ENCODE results near the gene RCC1. TPM values are rescaled to one million over a fixed set of nuclear protein-coding genes. Genes with fewer than 3 reads are reported as not detected.
A peak's percentile ranks its signal among the peaks of the same experiment; 100 is the strongest.
"Not testable (repeated sequence)": the region's sequence is repeated elsewhere in the genome, so short reads cannot be mapped to it uniquely, and the experiment has no call there.

The RCC1 gene
- total RNA-seq, 1 experiment from 2014 or later: 87.3 TPM

GRCh38 chr1:28535180-28535579 is 29.3 kb downstream of the RCC1 start:
- DNase-seq (ENCODE audit: low read depth): no peak
- in situ Hi-C loops (cut with HindIII; ENCODE audit: low pct_unique_long_range_greater_than_20kb, low sequenced_read_pairs): no loop called here

DNA sequence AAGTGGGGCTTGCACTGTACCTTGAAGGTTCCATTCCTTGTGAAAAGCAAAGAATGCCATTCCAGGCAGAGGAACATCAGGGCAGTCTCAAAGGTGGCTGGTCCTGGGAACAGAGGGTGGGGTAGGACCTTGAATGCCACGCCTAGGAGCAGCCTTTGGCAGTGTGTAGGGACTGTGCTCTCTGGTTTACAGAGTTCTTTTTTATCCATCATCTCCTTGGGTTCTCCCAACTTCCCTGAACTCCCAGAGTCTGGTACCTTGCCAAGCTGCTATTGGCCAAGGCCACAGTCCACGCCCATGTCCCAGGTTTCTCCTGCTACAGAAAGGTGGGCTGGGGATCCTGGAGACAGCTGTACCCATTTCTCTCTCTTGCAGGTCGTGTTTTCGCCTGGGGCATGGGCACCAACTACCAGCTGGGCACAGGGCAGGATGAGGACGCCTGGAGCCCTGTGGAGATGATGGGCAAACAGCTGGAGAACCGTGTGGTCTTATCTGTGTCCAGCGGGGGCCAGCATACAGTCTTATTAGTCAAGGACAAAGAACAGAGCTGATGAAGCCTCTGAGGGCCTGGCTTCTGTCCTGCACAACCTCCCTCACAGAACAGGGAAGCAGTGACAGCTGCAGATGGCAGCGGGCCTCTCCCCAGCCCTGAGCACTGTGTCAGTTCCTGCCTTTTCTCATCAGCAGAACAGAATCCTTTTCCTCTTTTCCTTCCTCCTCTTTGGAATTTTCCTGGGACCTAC is 31.8 kb downstream of the RCC1 start:
- in situ Hi-C loops (cut with HindIII; ENCODE audit: low pct_unique_long_range_greater_than_20kb, low sequenced_read_pairs): no loop called here
- DNase-seq (ENCODE audit: low read depth): no peak

DNA sequence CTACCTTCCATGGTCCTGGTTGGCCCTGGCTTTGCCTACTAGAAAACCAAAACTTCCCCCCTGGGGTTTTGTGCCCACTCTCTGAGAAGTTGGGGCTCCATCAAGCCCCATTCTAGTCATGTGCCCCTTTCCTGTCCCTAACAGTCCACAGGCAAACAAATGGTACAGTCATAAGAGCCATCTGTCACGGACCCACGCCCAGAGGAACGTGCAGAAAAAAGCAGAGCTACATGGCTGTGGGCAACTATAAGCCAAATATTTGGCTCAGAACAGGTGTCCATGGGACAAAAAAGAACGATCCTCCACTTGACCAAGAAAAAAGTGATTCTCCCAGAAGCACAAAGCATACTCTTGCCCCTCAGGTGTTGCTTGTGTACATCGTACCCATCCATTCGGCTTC is 32.4 kb downstream of the RCC1 start:
- in situ Hi-C loops (cut with HindIII; ENCODE audit: low pct_unique_long_range_greater_than_20kb, low sequenced_read_pairs): no loop called here
- no peak for DNase-seq (ENCODE audit: low read depth)

DNA sequence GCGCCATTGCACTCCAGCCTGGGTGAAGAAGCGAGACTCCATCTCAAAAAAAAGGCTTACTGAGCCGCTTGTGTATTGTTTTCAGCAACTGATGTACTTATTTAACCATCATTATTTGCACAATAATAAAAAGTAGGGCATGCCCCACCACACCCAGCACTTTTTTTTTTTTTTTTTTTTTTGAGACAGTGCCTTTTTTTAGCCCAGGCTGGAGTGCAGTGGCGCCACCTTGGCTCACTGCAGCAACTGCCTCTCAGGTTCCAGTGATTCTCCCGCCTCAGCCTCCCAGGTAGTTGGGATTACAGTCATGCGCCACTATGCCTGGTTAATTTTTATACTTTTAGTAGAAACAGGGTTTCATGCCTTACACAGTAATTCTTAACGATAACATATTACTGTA is 34.8 kb downstream of the RCC1 start:
- in situ Hi-C loops (cut with HindIII; ENCODE audit: low pct_unique_long_range_greater_than_20kb, low sequenced_read_pairs): no loop called here
- peak; percentile 46 for DNase-seq (ENCODE audit: low read depth)

- DNase-seq (ENCODE audit: low read depth); in situ Hi-C loops (cut with HindIII; ENCODE audit: low pct_unique_long_range_greater_than_20kb, low sequenced_read_pairs): not testable (repeated sequence)
Observed at GRCh38 chr1:28541414-28542015, 35.7 kb downstream of the RCC1 start.

- no peak for DNase-seq (ENCODE audit: low read depth)
- in situ Hi-C loops (cut with HindIII; ENCODE audit: low pct_unique_long_range_greater_than_20kb, low sequenced_read_pairs): no loop called here
Observed at GRCh38 chr1:28545246-28545628, 39.4 kb downstream of the RCC1 start.

GRCh38 chr1:28548318-28548717 is 42.5 kb downstream of the RCC1 start:
- no peak for DNase-seq (ENCODE audit: low read depth)
- in situ Hi-C loops (cut with HindIII; ENCODE audit: low pct_unique_long_range_greater_than_20kb, low sequenced_read_pairs): no loop called here

DNA sequence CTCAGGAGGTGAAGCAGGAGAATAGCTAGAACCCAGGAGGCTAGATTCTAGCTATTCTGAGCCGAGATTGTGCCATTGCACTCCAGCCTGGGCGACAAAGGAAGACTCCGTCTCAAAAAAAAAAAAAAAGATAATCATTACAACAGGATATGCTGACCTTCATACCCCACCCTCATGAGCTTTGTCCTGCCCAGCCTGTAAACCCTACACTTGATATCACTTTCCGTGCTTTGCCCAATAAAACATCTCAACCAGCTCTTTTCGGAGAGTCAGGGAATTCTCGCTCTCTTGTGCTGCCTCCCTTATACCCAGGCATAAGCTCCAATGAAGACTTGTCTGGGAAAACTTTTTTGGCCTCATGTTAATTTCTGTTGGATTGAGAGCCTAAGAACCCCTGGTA is 45.5 kb downstream of the RCC1 start:
- no peak for DNase-seq (ENCODE audit: low read depth)
- in situ Hi-C loops (cut with HindIII; ENCODE audit: low pct_unique_long_range_greater_than_20kb, low sequenced_read_pairs): no loop called here

- peak; percentile 90 for DNase-seq (ENCODE audit: low read depth)
- in situ Hi-C loops (cut with HindIII; ENCODE audit: low pct_unique_long_range_greater_than_20kb, low sequenced_read_pairs): no loop called here
Observed at GRCh38 chr1:28552758-28553663, 47.2 kb downstream of the RCC1 start, which contains the start of gene TRNAU1AP. TRNAU1AP (plus strand) TSS chr1:28553085; CDS start chr1:28553111, 26 bp downstream.

DNA sequence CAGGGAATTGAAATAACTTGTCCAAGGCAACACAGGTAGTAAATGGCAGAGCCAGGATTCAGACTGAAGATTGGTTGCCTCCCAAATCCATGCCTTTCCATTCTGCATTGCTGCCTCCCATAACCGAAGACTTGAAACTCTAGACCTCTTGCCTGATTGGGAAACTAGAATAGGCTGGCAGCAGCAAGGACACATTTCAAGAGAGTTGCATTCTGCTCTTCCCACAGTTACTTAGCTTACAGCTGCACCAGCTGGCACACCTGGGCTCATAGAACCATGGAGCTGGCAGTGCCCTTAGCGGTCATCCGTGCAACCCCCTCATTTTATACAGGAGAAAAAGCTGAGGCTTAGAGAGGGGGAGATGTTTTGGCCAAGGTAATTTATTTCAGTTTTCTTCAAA is 55.0 kb downstream of the RCC1 start:
- DNase-seq (ENCODE audit: low read depth): no peak
- in situ Hi-C loops (cut with HindIII; ENCODE audit: low pct_unique_long_range_greater_than_20kb, low sequenced_read_pairs): no loop called here

- DNase-seq (ENCODE audit: low read depth): no peak
- in situ Hi-C loops (cut with HindIII; ENCODE audit: low pct_unique_long_range_greater_than_20kb, low sequenced_read_pairs): no loop called here
Observed at GRCh38 chr1:28564310-28564709, 58.5 kb downstream of the RCC1 start.

- in situ Hi-C loops (cut with HindIII; ENCODE audit: low pct_unique_long_range_greater_than_20kb, low sequenced_read_pairs): no loop called here
- DNase-seq (ENCODE audit: low read depth): no peak
Observed at GRCh38 chr1:28565040-28565439, 59.2 kb downstream of the RCC1 start.

DNA sequence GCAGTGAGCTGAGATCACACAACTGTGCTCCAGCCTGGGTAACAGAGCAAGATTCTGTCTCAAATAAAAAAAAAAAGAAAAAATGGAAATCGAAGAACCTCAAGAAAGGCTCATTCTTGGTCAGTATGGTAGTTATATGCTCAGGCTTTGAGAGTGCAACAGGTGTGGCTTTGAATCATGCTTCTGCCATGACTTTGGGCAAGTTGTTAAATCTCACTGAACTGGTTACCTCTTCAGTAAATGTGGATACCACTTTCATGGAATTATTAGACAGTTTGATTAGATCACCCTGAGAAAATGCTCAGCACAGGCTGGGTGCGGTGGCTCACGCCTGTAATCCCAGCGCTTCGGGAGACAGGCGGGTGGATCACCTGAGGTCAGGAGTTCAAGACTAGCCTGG is 59.9 kb downstream of the RCC1 start:
- in situ Hi-C loops (cut with HindIII; ENCODE audit: low pct_unique_long_range_greater_than_20kb, low sequenced_read_pairs): no loop called here
- no peak for DNase-seq (ENCODE audit: low read depth)

DNA sequence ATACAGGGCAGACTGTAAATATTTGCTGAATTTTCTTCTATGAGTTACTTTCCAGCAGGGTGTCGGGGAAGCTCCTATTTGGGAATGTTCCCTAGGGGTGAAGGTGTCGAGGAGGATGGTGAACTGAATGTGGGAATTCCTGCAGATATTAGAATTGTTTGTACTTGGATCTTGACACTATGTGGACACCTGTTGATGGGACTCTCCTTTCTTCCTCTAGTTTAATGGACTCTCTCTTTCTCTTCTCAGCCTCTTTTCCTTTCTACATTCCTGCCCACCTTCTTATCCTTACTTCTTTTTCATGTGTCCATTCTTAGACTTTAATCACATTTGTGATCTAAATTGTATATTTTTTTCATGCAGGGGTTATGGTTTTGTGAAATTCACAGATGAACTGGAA is 61.1 kb downstream of the RCC1 start:
- no peak for DNase-seq (ENCODE audit: low read depth)
- in situ Hi-C loops (cut with HindIII; ENCODE audit: low pct_unique_long_range_greater_than_20kb, low sequenced_read_pairs): no loop called here

DNA sequence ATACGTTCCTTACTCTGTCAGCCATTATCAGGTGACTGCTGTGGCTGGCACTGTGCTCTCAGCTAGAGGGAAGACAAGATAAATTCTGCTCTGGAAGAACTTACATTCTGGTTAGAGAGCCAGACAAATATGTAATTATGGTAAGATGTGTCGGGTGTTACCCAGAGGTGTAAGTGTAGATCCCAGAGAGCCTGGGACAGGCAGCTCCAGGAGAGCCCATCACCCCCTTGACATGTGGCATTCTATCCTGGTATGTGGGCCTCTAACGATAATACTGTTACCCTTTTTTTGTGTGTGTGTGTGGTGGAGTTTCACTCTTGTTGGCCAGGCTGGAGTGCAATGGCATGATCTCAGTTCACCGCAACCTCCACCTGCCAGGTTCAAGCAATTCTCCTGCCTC is 66.1 kb downstream of the RCC1 start:
- in situ Hi-C loops (cut with HindIII; ENCODE audit: low pct_unique_long_range_greater_than_20kb, low sequenced_read_pairs): no loop called here

DNA sequence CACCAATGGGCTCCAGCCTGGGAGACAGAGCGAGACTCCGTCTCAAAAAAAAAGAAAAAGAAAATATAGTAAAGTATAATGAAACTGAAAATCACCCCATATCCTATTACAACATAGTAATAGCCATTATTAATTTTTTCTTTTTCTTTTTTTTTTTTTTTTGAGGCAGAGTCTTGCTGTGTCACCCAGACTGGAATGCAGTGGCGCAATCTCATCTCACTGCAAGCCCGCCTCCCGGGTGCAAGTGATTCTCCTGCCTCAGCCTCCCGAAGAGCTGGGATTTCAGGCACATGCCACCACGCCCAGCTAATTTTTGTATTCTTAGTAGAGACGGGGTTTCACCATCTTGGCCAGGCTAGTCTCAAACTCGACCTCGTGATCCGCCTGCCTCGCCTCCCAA is 67.0 kb downstream of the RCC1 start:
- DNase-seq (ENCODE audit: low read depth); in situ Hi-C loops (cut with HindIII; ENCODE audit: low pct_unique_long_range_greater_than_20kb, low sequenced_read_pairs): not testable (repeated sequence)

More for the DNA sequence above, 66.1 kb downstream of the RCC1 start:
- DNase-seq (ENCODE audit: low read depth): no peak

DNA sequence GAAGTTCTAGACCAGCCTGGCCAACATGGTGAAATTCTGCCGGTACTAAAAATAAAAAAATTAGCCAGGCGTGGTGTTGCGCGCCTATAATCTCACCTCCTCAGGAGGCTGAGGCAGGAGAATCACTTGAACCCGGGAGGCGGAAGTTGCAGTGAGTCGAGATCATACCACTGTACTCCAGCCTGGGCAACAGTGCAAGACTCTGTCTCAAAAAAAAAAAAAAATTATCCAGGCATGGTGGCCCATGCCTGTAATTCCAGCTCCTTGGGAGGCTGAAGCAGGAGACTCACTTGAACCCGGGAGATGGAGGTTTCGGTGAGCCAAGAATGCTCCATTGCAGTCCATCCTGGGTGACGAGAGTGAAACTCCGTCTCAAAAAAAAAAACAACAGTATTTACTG is 67.7 kb downstream of the RCC1 start:
- DNase-seq (ENCODE audit: low read depth): no peak
- in situ Hi-C loops (cut with HindIII; ENCODE audit: low pct_unique_long_range_greater_than_20kb, low sequenced_read_pairs): no loop called here

GRCh38 chr1:28577052-28577678 is 71.3 kb downstream of the RCC1 start:
- in situ Hi-C loops (cut with HindIII; ENCODE audit: low pct_unique_long_range_greater_than_20kb, low sequenced_read_pairs): no loop called here
- no peak for DNase-seq (ENCODE audit: low read depth)

Data from Caki2 (cell line).